WTC11 (cell line): ENCODE data around the gene ADPGK. TPM values are rescaled to one million over a fixed set of nuclear protein-coding genes. Genes with fewer than 3 reads are reported as not detected.

Source experiments
- ATAC-seq: fragments of 200-7000 bp; cut with Tn5 transposase; 2 replicates; pipeline ENCODE4 v1.10.0; 2021; ENCODE audit warnings: mild to moderate bottlenecking, moderate library complexity
- CTCF ChIA-PET: fragments of 300-600 bp; sonication (Branson Sonifier 250); formaldehyde crosslinking; loops from one replicate; lab custom pipeline; 2021; ENCODE audit warnings: antibody characterized with exemption; lab: Charles Lee
- POLR2A ChIA-PET: fragments of 350-600 bp; sonication (Branson Sonifier 250); formaldehyde crosslinking; loops from one replicate; lab custom pipeline; 2021; ENCODE audit warnings: antibody characterized with exemption; lab: Charles Lee
- DNase-seq: peaks from one replicate; pipeline ENCODE4 v3.0.0; 2021; ENCODE audit warnings: low spot score
- H3K27ac Mint-ChIP-seq: 2 replicates; pipeline ENCODE4 v1.8.0; 2021; ENCODE audit warnings: mixed read lengths
- H3K27me3 Mint-ChIP-seq: 2 replicates; pipeline ENCODE4 v1.8.0; 2021; ENCODE audit warnings: low read depth, mild to moderate bottlenecking, moderate library complexity, mixed read lengths
- H3K36me3 Mint-ChIP-seq: 2 replicates; pipeline ENCODE4 v1.8.0; 2021; ENCODE audit warnings: mixed read lengths
- H3K4me1 Mint-ChIP-seq: 2 replicates; pipeline ENCODE4 v1.8.0; 2022; ENCODE audit warnings: mixed read lengths
- H3K4me3 Mint-ChIP-seq: 2 replicates; pipeline ENCODE4 v1.8.0; 2021; ENCODE audit warnings: mild to moderate bottlenecking, moderate library complexity, mixed read lengths
- H3K9me3 Mint-ChIP-seq: 2 replicates; pipeline ENCODE4 v1.8.0; 2021; ENCODE audit warnings: mixed read lengths
- CBFB ChIP-seq: sonication (generic); formaldehyde crosslinking; IDR thresholded peaks from 2 replicates; pipeline ENCODE4 v1.8.1; 2022; ENCODE audit warnings: mild to moderate bottlenecking, low read depth, missing genetic modification reagents
- ELF4 ChIP-seq: sonication (generic); formaldehyde crosslinking; IDR thresholded peaks from 2 replicates; pipeline ENCODE4 v1.8.1; 2022; ENCODE audit warnings: low read depth, mild to moderate bottlenecking, moderate library complexity, missing genetic modification reagents
- FOXP1 ChIP-seq: sonication (generic); formaldehyde crosslinking; IDR thresholded peaks from 2 replicates; pipeline ENCODE4 v1.8.0; 2022; ENCODE audit warnings: missing genetic modification reagents, mild to moderate bottlenecking, moderate library complexity, borderline replicate concordance
- GABPB1 ChIP-seq: sonication (generic); formaldehyde crosslinking; IDR thresholded peaks from 2 replicates; pipeline ENCODE4 v1.8.1; 2023; ENCODE audit warnings: mild to moderate bottlenecking, missing genetic modification reagents
- GTF2I ChIP-seq: fragments of 250-450 bp; sonication (Bioruptor Pico); conservative IDR thresholded peaks from 2 replicates; pipeline ENCODE4 v1.4.0; 2021; ENCODE audit warnings: mild to moderate bottlenecking
- JAZF1 ChIP-seq: fragments of 250-450 bp; sonication (Bioruptor Pico); IDR thresholded peaks from 2 replicates; pipeline ENCODE4 v1.9.0; 2021; ENCODE audit warnings: moderate library complexity, mild to moderate bottlenecking, inconsistent platforms
- KAT7 ChIP-seq: sonication (generic); formaldehyde crosslinking; IDR thresholded peaks from 2 replicates; pipeline ENCODE4 v1.8.1; 2023; ENCODE audit warnings: missing genetic modification reagents, mild to moderate bottlenecking, borderline replicate concordance
- NR2C2 ChIP-seq: sonication (generic); formaldehyde crosslinking; IDR thresholded peaks from 2 replicates; pipeline ENCODE4 v1.8.0; 2022; ENCODE audit warnings: mild to moderate bottlenecking, missing genetic modification reagents
- SMAD3 ChIP-seq: sonication (generic); formaldehyde crosslinking; IDR thresholded peaks from 2 replicates; pipeline ENCODE4 v1.8.0; 2022; ENCODE audit warnings: missing genetic modification reagents, mild to moderate bottlenecking, borderline replicate concordance
- SP1 ChIP-seq: sonication (generic); formaldehyde crosslinking; conservative IDR thresholded peaks from 2 replicates; pipeline ENCODE4 v1.8.1; 2022; ENCODE audit warnings: missing genetic modification reagents
- TEAD1 ChIP-seq: sonication (generic); formaldehyde crosslinking; IDR thresholded peaks from 2 replicates; pipeline ENCODE4 v1.8.0; 2022; ENCODE audit warnings: mild to moderate bottlenecking, missing genetic modification reagents
- ZNF138 ChIP-seq: sonication (generic); formaldehyde crosslinking; conservative IDR thresholded peaks from 2 replicates; pipeline ENCODE4 v1.8.1; 2022; ENCODE audit warnings: mild to moderate bottlenecking, moderate library complexity, missing genetic modification reagents
- total RNA-seq: library from RNA; stranded (reverse); gene quantifications from 3 replicates; pipeline ENCODE4 v1.2.3, GENCODE V29; 2021
- TF ChIP-seq, protein P1 (sequence below): fragments of 250-450 bp; sonication (Bioruptor Pico); conservative IDR thresholded peaks from 2 replicates; pipeline ENCODE4 v1.9.0; 2021; ENCODE audit warnings: mild to moderate bottlenecking
- TF ChIP-seq, protein P2 (sequence below): sonication (generic); formaldehyde crosslinking; IDR thresholded peaks from 2 replicates; pipeline ENCODE4 v1.8.0; 2022; ENCODE audit warnings: mild to moderate bottlenecking, missing genetic modification reagents
- TF ChIP-seq, protein P3 (sequence below): fragments of 250-450 bp; sonication (Bioruptor Pico); IDR thresholded peaks from 2 replicates; pipeline ENCODE4 v1.9.0; 2021; ENCODE audit warnings: moderate library complexity, mild to moderate bottlenecking, inconsistent platforms, borderline replicate concordance
- TF ChIP-seq, protein P4 (sequence below): sonication (generic); formaldehyde crosslinking; IDR thresholded peaks from 2 replicates; pipeline ENCODE4 v1.8.1; 2023; ENCODE audit warnings: mild to moderate bottlenecking, missing genetic modification reagents

ADPGK gene
- total RNA-seq, 1 experiment from 2014 or later, result 37.9 TPM

DNA sequence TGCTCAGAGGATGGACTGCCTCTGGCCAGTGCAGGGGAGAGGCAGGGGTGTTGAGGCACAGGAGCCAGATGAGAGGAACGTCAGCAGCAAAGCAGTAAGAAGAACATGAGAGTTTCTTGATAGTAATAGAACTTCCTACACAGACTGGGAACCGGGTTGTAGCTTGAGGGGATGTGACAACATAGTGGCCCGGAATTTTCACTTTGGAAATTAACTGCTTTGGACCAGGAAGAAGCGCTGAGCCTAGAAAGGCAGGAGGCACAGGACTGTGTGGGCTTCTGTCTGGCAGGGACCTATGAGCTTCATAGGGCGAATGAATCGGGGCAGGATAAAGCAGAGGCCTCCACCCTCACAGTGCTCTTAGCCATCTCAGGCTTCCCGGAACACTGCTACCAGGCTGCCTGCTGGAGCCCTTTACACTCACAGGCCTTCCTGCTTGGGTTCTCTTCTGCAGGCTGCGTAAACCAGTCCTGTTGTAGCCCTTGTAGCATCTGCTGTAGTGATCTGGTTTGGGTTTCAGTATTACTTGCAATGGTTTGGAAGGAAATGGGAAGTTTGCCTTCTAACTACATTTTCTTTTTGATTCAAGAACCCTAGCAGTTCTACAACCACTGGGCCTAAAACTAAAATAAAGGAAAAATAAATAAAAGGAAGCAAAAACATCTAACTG is 3.3 kb upstream of the ADPGK start (continued):
- TF ChIP-seq, protein P1, sequence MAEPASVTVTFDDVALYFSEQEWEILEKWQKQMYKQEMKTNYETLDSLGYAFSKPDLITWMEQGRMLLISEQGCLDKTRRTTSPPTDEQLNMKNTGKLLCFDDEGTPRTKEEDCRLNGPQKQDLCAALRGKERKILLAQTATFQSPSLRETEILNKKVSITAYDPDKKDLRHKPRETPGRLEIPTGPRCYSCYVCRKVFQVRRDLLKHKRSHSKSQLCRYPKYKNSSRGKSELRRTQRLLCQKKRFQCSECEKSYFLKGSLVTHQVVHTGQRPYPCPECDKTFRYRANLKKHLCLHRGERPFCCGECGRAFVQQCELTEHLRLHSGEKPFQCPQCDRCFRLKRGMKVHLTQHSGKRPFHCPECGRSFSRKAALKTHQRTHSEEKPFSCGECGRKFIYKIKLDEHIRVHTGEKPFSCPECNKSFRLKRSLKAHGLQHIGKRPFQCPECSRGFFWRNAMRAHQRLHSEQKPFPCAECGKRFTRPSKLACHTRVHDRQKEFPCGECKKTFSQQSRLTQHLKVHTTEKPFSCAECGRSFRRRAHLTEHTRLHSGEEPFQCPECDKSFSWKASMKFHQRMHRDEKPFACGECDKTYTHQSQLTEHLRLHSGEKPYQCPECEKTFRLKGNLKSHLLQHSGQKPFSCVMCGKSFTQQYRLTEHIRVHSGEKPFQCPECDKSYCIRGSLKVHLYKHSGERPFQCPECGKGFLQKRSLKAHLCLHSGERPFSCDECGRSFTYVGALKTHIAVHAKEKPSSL (CRISPR knock-in tag), result no peak
- TF ChIP-seq TEAD1, result no peak
- TF ChIP-seq, protein P2, sequence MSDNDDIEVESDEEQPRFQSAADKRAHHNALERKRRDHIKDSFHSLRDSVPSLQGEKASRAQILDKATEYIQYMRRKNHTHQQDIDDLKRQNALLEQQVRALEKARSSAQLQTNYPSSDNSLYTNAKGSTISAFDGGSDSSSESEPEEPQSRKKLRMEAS, result no peak

DNA sequence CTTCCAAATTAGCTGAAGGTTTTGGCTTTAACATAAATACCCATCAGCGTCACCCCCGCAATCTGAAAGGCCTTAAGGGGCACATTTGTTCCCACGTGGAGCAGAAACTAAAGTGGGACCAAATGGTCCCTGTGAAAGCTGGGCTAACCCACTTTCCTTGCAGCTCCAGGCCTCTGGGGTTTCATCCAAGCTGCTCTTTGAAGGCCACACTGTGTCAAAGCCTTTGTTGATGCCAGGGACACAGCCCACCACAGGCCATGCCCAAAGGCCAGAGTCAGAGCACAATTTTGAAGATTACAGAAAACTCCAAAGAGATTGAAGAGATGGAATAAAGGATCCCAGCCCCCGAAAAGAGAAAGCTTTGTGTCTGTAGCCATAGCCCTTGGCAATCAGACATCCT is 2.7 kb upstream of the ADPGK start:
- Mint-ChIP-seq H3K4me1 (peaks cover 17% of the 10 kb centered on the region), H3K36me3 (no peaks in the 10 kb centered on the region), H3K27ac (no peak overlapping the region), H3K27me3 (peaks cover 3% of the 10 kb centered on the region)
- POLR2A ChIA-PET, result no interaction called here
- TF ChIP-seq FOXP1 (CRISPR knock-in tag) (no peak), SMAD3 (no peak), GTF2I (CRISPR knock-in tag) (no peak), ZNF138 (no peak), ELF4 (no peak), NR2C2 (CRISPR knock-in tag) (no peak), KAT7 (no peak), JAZF1 (CRISPR knock-in tag) (no peak), CBFB (CRISPR knock-in tag) (no peak), GABPB1 (no peak)
- TF ChIP-seq, all 79 proteins: peak for 0
- Mint-ChIP-seq H3K9me3 (no peaks in the 10 kb centered on the region), H3K4me3 (no peak overlapping the region)
- DNase-seq (no peak), ATAC-seq (no peak)
- CTCF ChIA-PET, result interaction anchor here (0.9 kb wide), 2 partner anchors 115 to 458 kb away, joined by 3 read pairs; no protein-coding TSS in a partner anchor

DNA sequence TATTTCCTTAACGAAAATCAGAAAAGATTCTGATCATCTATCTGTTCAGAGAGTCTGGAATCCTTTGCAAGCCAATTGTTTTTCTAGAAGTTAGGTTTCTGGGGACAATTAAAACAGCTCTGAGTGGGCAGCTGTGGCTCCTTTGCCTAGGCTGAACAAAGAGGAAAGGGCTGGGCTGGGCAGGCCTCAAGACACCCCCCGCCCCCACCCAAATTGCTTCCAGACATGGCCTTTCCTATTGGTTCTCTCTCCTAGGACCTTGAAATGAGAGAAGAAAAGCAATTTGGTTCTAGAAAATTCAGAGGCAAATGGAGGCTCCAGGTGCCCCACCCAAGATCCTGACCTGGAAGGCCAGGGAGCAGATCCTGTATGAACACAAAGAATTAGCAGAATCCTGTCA is 2.3 kb upstream of the ADPGK start:
- Mint-ChIP-seq H3K27me3 (peaks cover 3% of the 10 kb centered on the region), H3K36me3 (no peaks in the 10 kb centered on the region), H3K9me3 (no peaks in the 10 kb centered on the region), H3K4me1 (peaks cover 20% of the 10 kb centered on the region), H3K4me3 (no peak overlapping the region), H3K27ac (no peak overlapping the region)
- ATAC-seq (no peak), DNase-seq (no peak)
- no peak for TF ChIP-seq SP1 (CRISPR knock-in tag)
- TF ChIP-seq, protein P1 (CRISPR knock-in tag), result no peak
- TF ChIP-seq, protein P3, sequence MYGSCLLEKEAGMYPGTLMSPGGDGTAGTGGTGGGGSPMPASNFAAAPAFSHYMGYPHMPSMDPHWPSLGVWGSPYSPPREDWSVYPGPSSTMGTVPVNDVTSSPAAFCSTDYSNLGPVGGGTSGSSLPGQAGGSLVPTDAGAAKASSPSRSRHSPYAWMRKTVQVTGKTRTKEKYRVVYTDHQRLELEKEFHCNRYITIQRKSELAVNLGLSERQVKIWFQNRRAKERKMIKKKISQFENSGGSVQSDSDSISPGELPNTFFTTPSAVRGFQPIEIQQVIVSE (CRISPR knock-in tag), result no peak
- TF ChIP-seq, protein P4, sequence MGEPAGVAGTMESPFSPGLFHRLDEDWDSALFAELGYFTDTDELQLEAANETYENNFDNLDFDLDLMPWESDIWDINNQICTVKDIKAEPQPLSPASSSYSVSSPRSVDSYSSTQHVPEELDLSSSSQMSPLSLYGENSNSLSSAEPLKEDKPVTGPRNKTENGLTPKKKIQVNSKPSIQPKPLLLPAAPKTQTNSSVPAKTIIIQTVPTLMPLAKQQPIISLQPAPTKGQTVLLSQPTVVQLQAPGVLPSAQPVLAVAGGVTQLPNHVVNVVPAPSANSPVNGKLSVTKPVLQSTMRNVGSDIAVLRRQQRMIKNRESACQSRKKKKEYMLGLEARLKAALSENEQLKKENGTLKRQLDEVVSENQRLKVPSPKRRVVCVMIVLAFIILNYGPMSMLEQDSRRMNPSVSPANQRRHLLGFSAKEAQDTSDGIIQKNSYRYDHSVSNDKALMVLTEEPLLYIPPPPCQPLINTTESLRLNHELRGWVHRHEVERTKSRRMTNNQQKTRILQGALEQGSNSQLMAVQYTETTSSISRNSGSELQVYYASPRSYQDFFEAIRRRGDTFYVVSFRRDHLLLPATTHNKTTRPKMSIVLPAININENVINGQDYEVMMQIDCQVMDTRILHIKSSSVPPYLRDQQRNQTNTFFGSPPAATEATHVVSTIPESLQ, result no peak
- POLR2A ChIA-PET, result no interaction called here
- CTCF ChIA-PET, result no interaction called here
